Osteoblast (primary cell): ENCODE measurements around the gene HBP1. TPM values are rescaled to one million over a fixed set of nuclear protein-coding genes. Genes with fewer than 3 reads are reported as not detected.

Experiments used
- DNase-seq: peaks from one replicate; pipeline ENCODE4 v3.0.0; 2011; ENCODE audit warnings: low spot score, mixed read lengths; ENCODE audit not compliant: insufficient read length; ENCODE audit errors: missing footprints
- H2AFZ ChIP-seq: 2 replicates; pipeline ENCODE4 v1.6.0; 2011; ENCODE audit warnings: mild to moderate bottlenecking, low read length
- H3K27ac ChIP-seq: 2 replicates; pipeline ENCODE4 v1.5.1; 2011; ENCODE audit warnings: mild to moderate bottlenecking, low read depth, low read length, moderate library complexity
- H3K27me3 ChIP-seq: 2 replicates; pipeline ENCODE4 v1.6.0; 2012; ENCODE audit warnings: mild to moderate bottlenecking, control low read depth, inconsistent platforms, low read length, moderate library complexity; ENCODE audit not compliant: insufficient read depth
- H3K36me3 ChIP-seq: 2 replicates; pipeline ENCODE4 v1.5.1; 2011; ENCODE audit warnings: mild to moderate bottlenecking, low read length, control low read depth, moderate library complexity; ENCODE audit not compliant: insufficient read depth
- H3K4me1 ChIP-seq: 2 replicates; pipeline ENCODE4 v1.5.1; 2011; ENCODE audit warnings: mild to moderate bottlenecking, low read length, control low read depth, moderate library complexity; ENCODE audit not compliant: insufficient read depth
- H3K4me2 ChIP-seq: 2 replicates; pipeline ENCODE4 v1.6.0; 2011; ENCODE audit warnings: mild to moderate bottlenecking, low read length; ENCODE audit not compliant: insufficient read depth
- H3K4me3 ChIP-seq: fragments of 200-600 bp; sonication (generic); 3 replicates; pipeline ENCODE4 v1.5.1; 2012; ENCODE audit warnings: mild to moderate bottlenecking, low read length, inconsistent platforms; ENCODE audit not compliant: insufficient read depth
- H3K79me2 ChIP-seq: 2 replicates; pipeline ENCODE4 v1.6.0; 2012; ENCODE audit warnings: mild to moderate bottlenecking, low read length, control low read depth, inconsistent platforms; ENCODE audit not compliant: insufficient read depth
- H3K9me3 ChIP-seq: 2 replicates; pipeline ENCODE4 v1.5.1; 2011; ENCODE audit warnings: low read depth, low read length, control low read depth
- H4K20me1 ChIP-seq: 2 replicates; pipeline ENCODE4 v1.6.0; 2012; ENCODE audit warnings: mild to moderate bottlenecking, low read length, control low read depth; ENCODE audit not compliant: insufficient read depth
- CTCF ChIP-seq: IDR thresholded peaks from 2 replicates; pipeline ENCODE4 v1.5.1; 2011; ENCODE audit warnings: mild to moderate bottlenecking, low read depth, low read length, moderate library complexity; ENCODE audit errors: extremely low read depth
- total RNA-seq: library from RNA; depleted of rRNA; stranded (reverse); fragments of >200 nt; gene quantifications from 2 replicates; pipeline ENCODE4 v1.2.3, GENCODE V29; 2012

Gene HBP1
- total RNA-seq, 1 donor = 175 TPM

- Histone ChIP-seq H2AFZ (no peak overlapping the region), H3K4me2 (peak overlapping the region; percentile 25), H3K79me2 (no peaks in the 10 kb centered on the region), H3K36me3 (no peaks in the 10 kb centered on the region), H4K20me1 (no peaks in the 10 kb centered on the region), H3K27ac (no peak overlapping the region), H3K4me3 (no peak overlapping the region), H3K4me1 (peaks cover 28% of the 10 kb centered on the region), H3K9me3 (no peaks in the 10 kb centered on the region), H3K27me3 (no peaks in the 10 kb centered on the region)
- no peak for TF ChIP-seq CTCF
- no peak for DNase-seq
Measured at GRCh38 chr7:107233174-107233573, 64.4 kb downstream of the HBP1 start.

GRCh38 chr7:107233981-107234380, 65.2 kb downstream of the HBP1 start:
- Histone ChIP-seq H3K9me3 (no peaks in the 10 kb centered on the region), H2AFZ (no peak overlapping the region), H3K36me3 (no peaks in the 10 kb centered on the region), H3K4me3 (no peak overlapping the region), H3K27ac (no peak overlapping the region), H3K79me2 (no peaks in the 10 kb centered on the region), H3K27me3 (no peaks in the 10 kb centered on the region), H4K20me1 (no peaks in the 10 kb centered on the region), H3K4me2 (no peak overlapping the region), H3K4me1 (peaks cover 28% of the 10 kb centered on the region)
- DNase-seq = no peak
- no peak for TF ChIP-seq CTCF

- Histone ChIP-seq H3K27me3 (no peaks in the 10 kb centered on the region), H3K4me1 (peaks cover 27% of the 10 kb centered on the region), H3K79me2 (no peaks in the 10 kb centered on the region), H3K4me2 (no peak overlapping the region), H3K9me3 (no peaks in the 10 kb centered on the region), H2AFZ (no peak overlapping the region), H3K4me3 (no peak overlapping the region), H4K20me1 (no peaks in the 10 kb centered on the region), H3K27ac (no peak overlapping the region), H3K36me3 (no peaks in the 10 kb centered on the region)
- DNase-seq = peak; percentile 63
- TF ChIP-seq CTCF = no peak
Measured at GRCh38 chr7:107234436-107234835, 65.6 kb downstream of the HBP1 start.

GRCh38 chr7:107236862-107237261, 68.1 kb downstream of the HBP1 start:
- Histone ChIP-seq H3K4me1 (peaks cover 14% of the 10 kb centered on the region), H3K27me3 (no peaks in the 10 kb centered on the region), H3K4me2 (no peak overlapping the region), H3K79me2 (no peaks in the 10 kb centered on the region), H3K9me3 (no peaks in the 10 kb centered on the region), H2AFZ (no peak overlapping the region), H4K20me1 (no peaks in the 10 kb centered on the region), H3K36me3 (no peaks in the 10 kb centered on the region), H3K4me3 (no peak overlapping the region), H3K27ac (no peak overlapping the region)
- TF ChIP-seq CTCF = no peak
- no peak for DNase-seq
